ENCODE results near the gene MYOG. TPM values are rescaled to one million over a fixed set of nuclear protein-coding genes. Genes with fewer than 3 reads are reported as not detected.

MYOG gene
- total RNA-seq, 1 experiment from 2014 or later = not detected

- Histone ChIP-seq H3K4ac (ENCODE audit: low read depth, low read length) (no peak overlapping the region), H3K4me1 (ENCODE audit: insufficient read depth, low read length) (peaks cover 2% of the 10 kb centered on the region; the same call in 1 of the 2 replicates), H4K8ac (replicated peaks; ENCODE audit: insufficient read length, low read depth, low read length) (no peak overlapping the region), H4K20me1 (ENCODE audit: control insufficient read depth, insufficient read depth, insufficient read length) (no peaks in the 10 kb centered on the region), H4K91ac (ENCODE audit: insufficient read length, low read depth, low read length) (no peak overlapping the region), H3K23ac (ENCODE audit: insufficient read length, low read depth, low read length) (no peak overlapping the region), H4K5ac (ENCODE audit: insufficient read length, low read depth, low read length) (no peak overlapping the region), H2AFZ (ENCODE audit: low read length) (no peak overlapping the region), H3K14ac (ENCODE audit: insufficient read depth, low read length) (no peak overlapping the region), H2BK120ac (ENCODE audit: low read depth, low read length, poor library complexity, severe bottlenecking) (no peak overlapping the region), H2AK5ac (ENCODE audit: insufficient read length, low read length) (no peak overlapping the region), H3K4me2 (ENCODE audit: insufficient read depth, insufficient read length, low read length) (no peak overlapping the region), H3T11ph (ENCODE audit: low read length) (no peak overlapping the region), H3K18ac (ENCODE audit: insufficient read length, low read depth, low read length) (no peak overlapping the region), H2BK5ac (ENCODE audit: insufficient read length, low read length) (no peak overlapping the region), H3K27ac (ENCODE audit: insufficient read length, low read depth, low read length) (no peak overlapping the region), H3K9ac (ENCODE audit: extremely low read depth, insufficient read length, low read length) (no peak overlapping the region), H2BK12ac (ENCODE audit: insufficient read length, low read depth, low read length) (no peak overlapping the region), H3K79me2 (ENCODE audit: insufficient read depth, low read length) (no peaks in the 10 kb centered on the region), H3K79me1 (ENCODE audit: insufficient read depth, low read depth, low read length, poor library complexity, severe bottlenecking) (no peaks in the 10 kb centered on the region), H3K9me3 (ENCODE audit: control insufficient read depth, low read depth, low read length) (no peaks in the 10 kb centered on the region), H2BK15ac (ENCODE audit: low read depth, low read length) (no peak overlapping the region), H3K23me2 (ENCODE audit: insufficient read length, low read depth, low read length, poor library complexity, severe bottlenecking) (peaks cover 7% of the 10 kb centered on the region), H3K56ac (ENCODE audit: insufficient read length, low read depth, low read length) (no peak overlapping the region), H2BK20ac (ENCODE audit: low read depth, low read length, poor library complexity, severe bottlenecking) (no peak overlapping the region), H3K27me3 (ENCODE audit: insufficient read depth, low read length) (no peaks in the 10 kb centered on the region; the same call in 1 of the 2 replicates)
- H3K36me3 Mint-ChIP-seq (ENCODE audit: insufficient read depth in 1 of 3, low read depth in 3 of 3) = no peaks in the 10 kb centered on the region
- H3K4me3 Mint-ChIP-seq = no peak overlapping the region
- H3K27me3 Mint-ChIP-seq (ENCODE audit: low read depth) = peaks cover 36% of the 10 kb centered on the region
- H3K27ac Mint-ChIP-seq = no peak overlapping the region; a peak in 1 of 7 replicates
- H3K9me3 Mint-ChIP-seq = no peaks in the 10 kb centered on the region; a peak in 1 of 5 replicates
- peak; percentile 16 for DNase-seq
- peaks cover 29 to 30% of the 10 kb centered on the region in 2 experiments for H3K4me1 Mint-ChIP-seq
- TF ChIP-seq CTCF (conservative IDR thresholded peaks at IDR 0.05) = no peak
- no CpG with 5 or more reads among the region's 9 CpGs for WGBS (ENCODE audit: extremely low coverage, insufficient read length, low lambda C conversion rate)
Measured at GRCh38 chr1:203131548-203132200, 45.9 kb upstream of the MYOG start.
